IMR-90 (cell line): ENCODE results near the gene ELFN1. TPM values are rescaled to one million over a fixed set of nuclear protein-coding genes. Genes with fewer than 3 reads are reported as not detected.

ENCODE experiments used
- ATAC-seq: fragments of 200-7000 bp; cut with Tn5 transposase; 2 replicates; pipeline ENCODE4 v1.9.1; 2020; ENCODE audit warnings: low read depth, mild to moderate bottlenecking, moderate library complexity
- BruUV-seq: library from RNA; stranded (reverse); fragments of 400-500 nt; replicated peaks from 2 replicates; lab custom pipeline; 2021; lab: Mats Ljungman, UMichigan
- CTCF ChIA-PET: fragments of 300-600 bp; formaldehyde crosslinking; extraction: SDS; loops from one replicate; lab custom pipeline; 2021; ENCODE audit warnings: antibody characterized with exemption; lab: Yijun Ruan, JAX
- POLR2A ChIA-PET: fragments of 300-600 bp; sonication (Branson Sonifier 250); formaldehyde crosslinking; loops from one replicate; lab custom pipeline; 2022; ENCODE audit warnings: antibody characterized with exemption; ENCODE audit not compliant: unreplicated experiment; lab: Charles Lee
- DNase-seq: peaks from one replicate; pipeline ENCODE4 v3.0.0; 2013
- H2AFZ ChIP-seq: replicated peaks from 2 replicates; pipeline ENCODE3; 2013; ENCODE audit warnings: low read length, mild to moderate bottlenecking; ENCODE audit not compliant: poor library complexity
- H2AK5ac ChIP-seq: 2 replicates; pipeline ENCODE4 v1.6.1; 2013; ENCODE audit warnings: low read depth, low read length, inconsistent platforms
- H2AK9ac ChIP-seq: replicated peaks from 2 replicates; pipeline ENCODE3; 2013; ENCODE audit warnings: mild to moderate bottlenecking, low read depth, low read length, moderate library complexity; ENCODE audit not compliant: poor library complexity
- H2BK120ac ChIP-seq: 2 replicates; pipeline ENCODE4 v1.6.1; 2013; ENCODE audit warnings: low read depth, low read length, inconsistent platforms
- H2BK15ac ChIP-seq: 3 replicates; pipeline ENCODE4 v1.6.1; 2013; ENCODE audit warnings: low read depth, low read length, inconsistent platforms
- H2BK20ac ChIP-seq: 2 replicates; pipeline ENCODE4 v1.6.1; 2013; ENCODE audit warnings: low read depth, mild to moderate bottlenecking, inconsistent platforms, low read length, moderate library complexity
- H2BK5ac ChIP-seq: 2 replicates; pipeline ENCODE4 v1.6.1; 2013; ENCODE audit warnings: mild to moderate bottlenecking, low read depth, low read length, inconsistent platforms; ENCODE audit not compliant: poor library complexity, severe bottlenecking
- H3K14ac ChIP-seq: replicated peaks from 2 replicates; pipeline ENCODE4 v1.6.1; 2013; ENCODE audit warnings: low read depth, low read length, inconsistent platforms
- H3K18ac ChIP-seq: 2 replicates; pipeline ENCODE4 v1.6.1; 2013; ENCODE audit warnings: low read depth, low read length, control low read depth
- H3K23ac ChIP-seq: 2 replicates; pipeline ENCODE4 v1.6.1; 2013; ENCODE audit warnings: low read depth, low read length, inconsistent platforms
- H3K27ac ChIP-seq: 2 replicates; pipeline ENCODE4 v1.5.1; 2013; ENCODE audit warnings: mild to moderate bottlenecking, control low read depth, low read length; ENCODE audit not compliant: insufficient read depth
- H3K27me3 ChIP-seq: 2 replicates; pipeline ENCODE4 v1.6.1; 2013; ENCODE audit warnings: low read length; ENCODE audit not compliant: control insufficient read depth, insufficient read depth
- H3K36me3 ChIP-seq: 2 replicates; pipeline ENCODE4 v1.6.1; 2013; ENCODE audit warnings: low read length, mixed read lengths; ENCODE audit not compliant: control insufficient read depth, insufficient read depth
- H3K4ac ChIP-seq: 2 replicates; pipeline ENCODE4 v1.6.1; 2013; ENCODE audit warnings: low read depth, low read length, inconsistent platforms
- H3K4me1 ChIP-seq: 2 replicates; pipeline ENCODE4 v1.6.1; 2013; ENCODE audit warnings: low read length, mixed read lengths; ENCODE audit not compliant: control insufficient read depth, insufficient read depth
- H3K4me2 ChIP-seq: 2 replicates; pipeline ENCODE4 v1.6.1; 2013; ENCODE audit warnings: low read depth, mild to moderate bottlenecking, control low read depth, low read length, moderate library complexity
- H3K4me3 ChIP-seq: 2 replicates; pipeline ENCODE4 v1.5.1; 2013; ENCODE audit warnings: low read depth, mild to moderate bottlenecking, control low read depth, low read length, moderate library complexity; ENCODE audit not compliant: insufficient read depth
- H3K56ac ChIP-seq: 2 replicates; pipeline ENCODE4 v1.6.1; 2013; ENCODE audit warnings: low read length, inconsistent platforms; ENCODE audit not compliant: insufficient read depth; ENCODE audit errors: extremely low read depth
- H3K79me1 ChIP-seq, 2 experiments: 2 replicates each; pipeline ENCODE4 v1.6.1; 2013; ENCODE audit warnings: low read length in 2 of 2, inconsistent platforms in 1 of 2, low read depth in 1 of 2
- H3K9ac ChIP-seq: 2 replicates; pipeline ENCODE4 v1.6.1; 2013; ENCODE audit warnings: low read depth, low read length, control low read depth
- H3K9me1 ChIP-seq: 2 replicates; pipeline ENCODE4 v1.6.1; 2013; ENCODE audit warnings: low read length, inconsistent platforms; ENCODE audit not compliant: insufficient read depth
- H3K9me3 ChIP-seq: 2 replicates; pipeline ENCODE4 v1.6.1; 2013; ENCODE audit warnings: low read length; ENCODE audit not compliant: control insufficient read depth, insufficient read depth
- H4K20me1 ChIP-seq: 2 replicates; pipeline ENCODE4 v1.6.1; 2013; ENCODE audit warnings: low read length, inconsistent platforms; ENCODE audit not compliant: insufficient read depth
- H4K5ac ChIP-seq: 2 replicates; pipeline ENCODE4 v1.6.1; 2013; ENCODE audit warnings: mild to moderate bottlenecking, low read depth, low read length, control low read depth
- H4K8ac ChIP-seq, 2 experiments: 2 replicates each; pipeline ENCODE4 v1.6.1; 2013; ENCODE audit warnings: low read depth in 2 of 2, low read length in 2 of 2, control low read depth in 1 of 2, inconsistent platforms in 1 of 2
- H4K91ac ChIP-seq: 2 replicates; pipeline ENCODE4 v1.6.1; 2013; ENCODE audit warnings: low read depth, low read length, inconsistent platforms; ENCODE audit not compliant: insufficient read depth
- BHLHE40 ChIP-seq: fragments of 150-350 bp; IDR thresholded peaks from 2 replicates; pipeline ENCODE4 v1.6.1; 2016; ENCODE audit warnings: mild to moderate bottlenecking, low read depth, low read length
- CEBPB ChIP-seq: IDR thresholded peaks from 2 replicates; pipeline ENCODE4 v1.6.1; 2012; ENCODE audit warnings: low read depth, low read length, improper control_type of control experiment
- CHD1 ChIP-seq: IDR thresholded peaks from 2 replicates; pipeline ENCODE4 v1.6.1; 2012; ENCODE audit warnings: low read depth, low read length, improper control_type of control experiment
- CTCF ChIP-seq: conservative IDR thresholded peaks from 2 replicates; pipeline ENCODE4 v1.5.1; 2012; ENCODE audit warnings: mild to moderate bottlenecking, low read depth, low read length, improper control_type of control experiment
- FOS ChIP-seq: fragments of 150-350 bp; IDR thresholded peaks from 2 replicates; pipeline ENCODE4 v1.6.1; 2016; ENCODE audit warnings: low read depth, low read length
- NFE2L2 ChIP-seq: fragments of 150-350 bp; IDR thresholded peaks from 2 replicates; pipeline ENCODE4 v1.6.1; 2016; ENCODE audit warnings: low read depth, mild to moderate bottlenecking, low read length
- RAD21 ChIP-seq: IDR thresholded peaks from 2 replicates; pipeline ENCODE4 v1.6.1; 2012; ENCODE audit warnings: low read length, improper control_type of control experiment
- RCOR1 ChIP-seq: IDR thresholded peaks from 2 replicates; pipeline ENCODE4 v1.6.1; 2012; ENCODE audit warnings: mild to moderate bottlenecking, low read length, improper control_type of control experiment; ENCODE audit not compliant: insufficient replicate concordance
- RFX5 ChIP-seq: IDR thresholded peaks from 2 replicates; pipeline ENCODE4 v1.8.0; 2012; ENCODE audit warnings: low read depth, mild to moderate bottlenecking, low read length, moderate library complexity
- SMC3 ChIP-seq: fragments of 150-350 bp; IDR thresholded peaks from 2 replicates; pipeline ENCODE4 v1.6.1; 2016; ENCODE audit warnings: low read depth, mild to moderate bottlenecking, antibody characterized with exemption, low read length, moderate library complexity
- WGBS, 2 experiments: methylation state at CpG; one replicate each; pipeline versions ENCODE4 v1.1.5 to v1.1.7; 2013; ENCODE audit warnings: missing lambda C conversion rate in 2 of 2; ENCODE audit not compliant: insufficient read length in 1 of 2; ENCODE audit errors: extremely low coverage in 2 of 2; 5-methylcytosine and 5-hydroxymethylcytosine counted together
- dilution Hi-C: fragments of 300-500 bp; cut with HindIII; formaldehyde crosslinking; loops from one replicate; pipeline ENCODE4 v1.14.3; 2018; ENCODE audit warnings: low sequenced_read_pairs; ENCODE audit not compliant: unreplicated experiment
- in situ Hi-C: fragments of 300-500 bp; cut with MboI; formaldehyde crosslinking; loops from 3 replicates; pipeline ENCODE4 v1.14.3; 2019; ENCODE audit warnings: low sequenced_read_pairs, inconsistent platforms, mixed read lengths
- intact Hi-C: fragments of 100-400 bp; cut with micrococcal nuclease; formaldehyde crosslinking; loops from 2 replicates; pipeline ENCODE4 v1.10.0; 2022
- polyA plus RNA-seq, 3 experiments: library from polyadenylated mRNA; depleted of rRNA; stranded (reverse); fragments of >200 nt; gene quantifications; 2 replicates each; pipeline ENCODE4 v1.2.3, GENCODE V29; 2012; ENCODE audit warnings: low replicate concordance in 1 of 3
- total RNA-seq: library from RNA; depleted of rRNA; stranded (reverse); fragments of >200 nt; gene quantifications from 2 replicates; pipeline ENCODE4 v1.2.3, GENCODE V29; 2012

Gene ELFN1
- total and polyA plus RNA-seq, 2 of the 4 experiments (the other 2 are of a cell fraction) = 1.6 to 5.2 TPM

GRCh38 chr7:1732072-1732471 is 62.0 kb downstream of the ELFN1 start:
- Histone ChIP-seq H3K23ac (no peak overlapping the region), H3K18ac (no peak overlapping the region), H3K36me3 (no peaks in the 10 kb centered on the region), H2BK120ac (no peak overlapping the region), H3K4me2 (no peak overlapping the region), H4K5ac (no peak overlapping the region), H3K9ac (no peak overlapping the region), H4K20me1 (no peaks in the 10 kb centered on the region; the same call in 1 of the 2 replicates), H3K9me3 (peaks cover 15% of the 10 kb centered on the region), H3K27ac (no peak overlapping the region), H2AFZ (no peak overlapping the region), H3K4ac (no peak overlapping the region), H3K9me1 (no peaks in the 10 kb centered on the region), H4K8ac (no peak overlapping the region), H2AK5ac (no peak overlapping the region), H2BK20ac (no peak overlapping the region), H3K14ac (no peak overlapping the region), H3K79me1 (no peaks in the 10 kb centered on the region), H3K56ac (no peak overlapping the region), H2BK5ac (no peak overlapping the region), H2BK15ac (no peak overlapping the region), H3K4me1 (no peaks in the 10 kb centered on the region), H2AK9ac (no peak overlapping the region), H3K27me3 (peaks cover 14% of the 10 kb centered on the region), H3K4me3 (no peak overlapping the region), H4K91ac (no peak overlapping the region)
- in situ Hi-C loops = no loop called here
- WGBS, 2 experiments = 79% methylated on average over 3 of the region's 7 CpGs; no CpG with 5 or more reads in 1 of the 2 experiments
- TF ChIP-seq RAD21 (no peak), CHD1 (no peak), BHLHE40 (no peak), FOS (no peak), RFX5 (no peak), CEBPB (no peak), SMC3 (no peak), CTCF (no peak), NFE2L2 (no peak), RCOR1 (no peak)
- ChIA-PET POLR2A (no interaction called here), CTCF (no interaction called here)
- ATAC-seq (no peak), DNase-seq (no peak)
- intact Hi-C loops = no loop called here
- dilution Hi-C loops = no loop called here
- no TSS peak for BruUV-seq
